ENCODE measurements around the gene BCL6. TPM values are rescaled to one million over a fixed set of nuclear protein-coding genes. Genes with fewer than 3 reads are reported as not detected.

Gene BCL6
- total RNA-seq, 1 donor from 2014 or later, result 106 TPM

GRCh38 chr3:187748050-187748481 lies 2.8 kb upstream of the BCL6 start:
- Histone ChIP-seq H3K36me3 (no peaks in the 10 kb centered on the region), H3K4me1 (peaks cover 31% of the 10 kb centered on the region), H3K27me3 (no peaks in the 10 kb centered on the region), H3K4me3 (no peak overlapping the region), H3K9me3 (no peaks in the 10 kb centered on the region), H3K27ac (peak overlapping the region; percentile 100)
- intact Hi-C loops (cut with DNase I), result no loop called here
- ATAC-seq (peak; percentile 68), DNase-seq (peak; percentile 92)
- TF ChIP-seq CTCF (IDR thresholded peaks at IDR 0.05), result peak; percentile 99

- ATAC-seq (no peak), DNase-seq (no peak)
- no peak for TF ChIP-seq CTCF (IDR thresholded peaks at IDR 0.05)
- intact Hi-C loops (cut with DNase I), result no loop called here
- Histone ChIP-seq H3K4me3 (peak overlapping the region; percentile 74), H3K27ac (peak overlapping the region; percentile 100), H3K4me1 (peaks cover 35% of the 10 kb centered on the region), H3K27me3 (no peaks in the 10 kb centered on the region), H3K9me3 (no peaks in the 10 kb centered on the region), H3K36me3 (no peaks in the 10 kb centered on the region)
These were observed 2.2 kb upstream of the BCL6 start for GRCh38 chr3:187747506-187747905.

- no peak for TF ChIP-seq CTCF (IDR thresholded peaks at IDR 0.05)
- Histone ChIP-seq H3K27me3 (no peaks in the 10 kb centered on the region), H3K9me3 (no peaks in the 10 kb centered on the region), H3K4me3 (peak overlapping the region; percentile 74), H3K36me3 (no peaks in the 10 kb centered on the region), H3K27ac (peak overlapping the region; percentile 100), H3K4me1 (peaks cover 42% of the 10 kb centered on the region)
- intact Hi-C loops (cut with DNase I), result no loop called here
- DNase-seq, result no peak
- no peak for ATAC-seq
These were observed 1.4 kb upstream of the BCL6 start for GRCh38 chr3:187746442-187747281.

GRCh38 chr3:187746059-187746441 lies 782 bp upstream of the BCL6 start:
- ATAC-seq (no peak), DNase-seq (no peak)
- no peaks in the 10 kb centered on the region for H3K9me3 ChIP-seq
- H3K4me1 ChIP-seq, result peaks cover 42% of the 10 kb centered on the region
- intact Hi-C loops (cut with DNase I), result no loop called here
- peak overlapping the region; percentile 74 for H3K4me3 ChIP-seq
- no peak for TF ChIP-seq CTCF (IDR thresholded peaks at IDR 0.05)
- peak overlapping the region; percentile 100 for H3K27ac ChIP-seq
- H3K36me3 ChIP-seq, result no peaks in the 10 kb centered on the region
- no peaks in the 10 kb centered on the region for H3K27me3 ChIP-seq

GRCh38 chr3:187744169-187745151 lies 808 bp downstream of the BCL6 start:
- Histone ChIP-seq H3K27me3 (no peaks in the 10 kb centered on the region), H3K4me1 (peaks cover 44% of the 10 kb centered on the region), H3K4me3 (peak overlapping the region; percentile 74), H3K27ac (peak overlapping the region; percentile 100), H3K9me3 (no peaks in the 10 kb centered on the region), H3K36me3 (no peaks in the 10 kb centered on the region)
- TF ChIP-seq CTCF (IDR thresholded peaks at IDR 0.05), result no peak
- ATAC-seq, result peak; percentile 7
- DNase-seq, result no peak
- intact Hi-C loops (cut with DNase I), result loop anchor here (5.0 kb wide), 1 partner anchor 1208 kb away; no protein-coding TSS in a partner anchor

Data from upper lobe of right lung (tissue), 1 donor.